Measurements from ENCODE around the gene NEDD4. TPM values are rescaled to one million over a fixed set of nuclear protein-coding genes. Genes with fewer than 3 reads are reported as not detected.

Gene NEDD4
- total and polyA plus RNA-seq, 2 of the 4 experiments (the other 2 are of a cell fraction), result 27.4 to 80.7 TPM

DNA sequence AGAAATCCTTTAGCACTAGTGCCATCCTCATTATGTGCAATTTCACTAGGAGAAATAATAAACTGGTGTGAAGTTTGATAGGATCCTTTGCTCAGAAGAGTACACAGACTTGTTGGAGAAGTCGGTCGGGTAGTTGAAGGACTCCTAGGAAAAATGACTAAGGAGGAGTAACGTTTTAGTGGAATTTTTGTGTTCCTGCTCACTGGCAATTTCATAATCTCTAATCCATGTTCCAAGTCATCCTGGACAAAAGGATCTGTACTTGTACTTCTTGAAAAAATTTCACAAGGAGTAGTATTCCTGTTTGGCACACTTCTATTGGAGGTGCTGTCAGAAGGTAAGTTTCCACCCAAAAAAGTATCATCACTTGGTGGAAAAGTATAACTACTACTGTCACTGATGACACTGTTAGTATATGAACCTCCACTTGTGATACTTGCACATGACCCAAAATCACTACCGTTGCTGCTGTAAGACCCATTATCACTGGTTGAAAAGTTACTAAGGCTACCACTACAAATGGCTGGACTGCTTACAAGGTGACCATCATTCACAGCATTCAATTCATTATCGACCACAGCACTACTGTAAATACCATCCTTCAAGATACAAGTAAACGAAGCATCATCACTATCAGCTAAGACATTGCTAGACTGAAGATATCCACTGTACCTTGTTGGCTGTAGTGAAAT lies 77.4 kb downstream of the NEDD4 start:
- Histone ChIP-seq H4K5ac (ENCODE audit: low read depth, low read length) (peak overlapping the region; percentile 47; the same call in 1 of the 2 replicates), H2BK15ac (ENCODE audit: low read depth, low read length) (peak overlapping the region; percentile 83; the same call in 2 of the 3 replicates), H3K4me2 (ENCODE audit: low read depth, low read length) (peak overlapping the region; percentile 97), H4K20me1 (ENCODE audit: insufficient read depth, low read length) (no peaks in the 10 kb centered on the region), H3K14ac (replicated peaks; ENCODE audit: low read depth, low read length) (peak overlapping the region; percentile 78), H2AK5ac (ENCODE audit: low read depth, low read length) (peak overlapping the region; percentile 77), H3K9me3 (ENCODE audit: control insufficient read depth, insufficient read depth, low read length) (no peaks in the 10 kb centered on the region), H2BK120ac (ENCODE audit: low read depth, low read length) (peak overlapping the region; percentile 77), H3K27me3 (ENCODE audit: control insufficient read depth, insufficient read depth, low read length) (no peaks in the 10 kb centered on the region), H3K23ac (ENCODE audit: low read depth, low read length) (peak overlapping the region; percentile 84), H3K9me1 (ENCODE audit: insufficient read depth, low read length) (peaks cover 2% of the 10 kb centered on the region; the same call in 1 of the 2 replicates), H3K79me1 (ENCODE audit: low read depth in 1 of 2, low read length in 2 of 2) (peaks cover 17 to 21% of the 10 kb centered on the region in 2 experiments), H2BK5ac (ENCODE audit: low read depth, low read length, poor library complexity, severe bottlenecking) (peak overlapping the region; percentile 80), H4K91ac (ENCODE audit: insufficient read depth, low read depth, low read length) (peak overlapping the region; percentile 76), H3K4ac (ENCODE audit: low read depth, low read length) (peak overlapping the region; percentile 50), H3K9ac (ENCODE audit: low read depth, low read length) (peak overlapping the region; percentile 70), H3K18ac (ENCODE audit: low read depth, low read length) (peak overlapping the region; percentile 76), H3K4me1 (ENCODE audit: control insufficient read depth, insufficient read depth, low read length) (peaks cover 1% of the 10 kb centered on the region; the same call in 1 of the 2 replicates), H3K27ac (ENCODE audit: insufficient read depth, low read length) (peak overlapping the region; percentile 67), H3K36me3 (ENCODE audit: control insufficient read depth, insufficient read depth, low read length) (no peaks in the 10 kb centered on the region), H2AK9ac (replicated peaks; ENCODE audit: low read depth, low read length, poor library complexity) (no peak overlapping the region), H3K4me3 (ENCODE audit: insufficient read depth, low read depth, low read length) (peak overlapping the region; percentile 45; the same call in 1 of the 2 replicates), H4K8ac (ENCODE audit: low read depth in 2 of 2, low read length in 2 of 2) (peak overlapping the region; percentile 48 to 67; a peak in 3 of 4 replicates), H2BK20ac (ENCODE audit: low read depth, low read length) (peak overlapping the region; percentile 22), H2AFZ (replicated peaks; ENCODE audit: low read length, poor library complexity) (no peak overlapping the region), H3K56ac (ENCODE audit: extremely low read depth, insufficient read depth, low read length) (peak overlapping the region; percentile 65)
- no TSS peak for BruUV-seq (replicated peaks)
- TF ChIP-seq BHLHE40 (IDR thresholded peaks at IDR 0.05; ENCODE audit: low read depth, low read length), result no peak
- TF ChIP-seq CEBPB (IDR thresholded peaks at IDR 0.05; ENCODE audit: low read depth, low read length), result peak; percentile 24; the same call in 1 of the 2 replicates
- dilution Hi-C loops (cut with HindIII; ENCODE audit: low sequenced_read_pairs, unreplicated experiment), result no loop called here
- WGBS, 2 experiments (ENCODE audit: extremely low coverage in 2 of 2, insufficient read length in 1 of 2), result no CpG with 5 or more reads among the region's 6 CpGs
- POLR2A ChIA-PET (ENCODE audit: unreplicated experiment), result no interaction called here
- ATAC-seq (ENCODE audit: low read depth) (no peak), DNase-seq (peak; percentile 56)
- CTCF ChIA-PET, result interaction anchor here (0.7 to 2.5 kb wide), 4 partner anchors 16 to 267 kb away, joined by 3 to 9 read pairs (median 5); no protein-coding TSS in a partner anchor
- in situ Hi-C loops (cut with MboI; ENCODE audit: low sequenced_read_pairs), result loop anchor here (10.0 kb wide), 1 partner anchor 271 kb away; no protein-coding TSS in a partner anchor
- intact Hi-C loops (cut with micrococcal nuclease), result loop anchor here (5.0 to 10.0 kb wide), 4 partner anchors 59 to 509 kb away; partner anchors contain the start of gene PRTG

All from IMR-90 (cell line).